Panc1 (cell line): ENCODE measurements around the gene PTCD2. TPM values are rescaled to one million over a fixed set of nuclear protein-coding genes. Genes with fewer than 3 reads are reported as not detected.

Source experiments
- ATAC-seq: fragments of 200-7000 bp; cut with Tn5 transposase; 2 replicates; pipeline ENCODE4 v1.9.1; 2020; ENCODE audit warnings: mild to moderate bottlenecking, moderate library complexity
- BruUV-seq: library from RNA; stranded (reverse); fragments of 400-500 nt; replicated peaks from 2 replicates; lab custom pipeline; 2021; lab: Mats Ljungman, UMichigan
- CTCF ChIA-PET: fragments of 300-600 bp; sonication (Branson Sonifier 250); formaldehyde crosslinking; loops from one replicate; lab custom pipeline; 2022; ENCODE audit warnings: antibody characterized with exemption; lab: Charles Lee
- POLR2A ChIA-PET: fragments of 300-600 bp; sonication (Branson Sonifier 250); formaldehyde crosslinking; loops from one replicate; lab custom pipeline; 2022; ENCODE audit warnings: antibody characterized with exemption; lab: Charles Lee
- DNase-seq: peaks from one replicate; pipeline ENCODE4 v3.0.0-alpha.2; 2010; ENCODE audit warnings: low read depth, low spot score
- H3K27ac ChIP-seq: 2 replicates; pipeline ENCODE4 v1.5.1; 2011; ENCODE audit warnings: mild to moderate bottlenecking, low read length, inconsistent platforms
- H3K27me3 ChIP-seq: fragments of 200-500 bp; sonication (Bioruptor generic); 2 replicates; pipeline ENCODE4 v1.6.0; 2014; ENCODE audit warnings: low read length, inconsistent platforms; ENCODE audit not compliant: control insufficient read depth, insufficient read depth
- H3K36me3 ChIP-seq: fragments of 200-500 bp; sonication (Bioruptor generic); 2 replicates; pipeline ENCODE4 v1.5.1; 2014; ENCODE audit warnings: inconsistent platforms, mild to moderate bottlenecking, low read length, moderate library complexity; ENCODE audit not compliant: control insufficient read depth, insufficient read depth
- H3K4me1 ChIP-seq: 2 replicates; pipeline ENCODE4 v1.5.1; 2011; ENCODE audit warnings: inconsistent platforms, mild to moderate bottlenecking, low read length, moderate library complexity; ENCODE audit not compliant: control insufficient read depth, insufficient read depth
- H3K4me3 ChIP-seq, 2 experiments: 2 replicates each; pipeline ENCODE4 v1.5.1; 2011 to 2012; ENCODE audit warnings: low read depth in 2 of 2, low read length in 2 of 2, mild to moderate bottlenecking in 2 of 2, inconsistent platforms in 1 of 2, moderate library complexity in 1 of 2
- H3K9me3 ChIP-seq: fragments of 200-500 bp; sonication (Bioruptor generic); 2 replicates; pipeline ENCODE4 v1.5.1; 2014; ENCODE audit warnings: low read depth, mild to moderate bottlenecking, inconsistent platforms, low read length, moderate library complexity; ENCODE audit not compliant: control insufficient read depth, insufficient read depth
- CTCF ChIP-seq: fragments of 450-650 bp; IDR thresholded peaks from 2 replicates; pipeline ENCODE4 v1.5.1; 2017; ENCODE audit warnings: mild to moderate bottlenecking
- POLR2AphosphoS5 ChIP-seq: IDR thresholded peaks from 2 replicates; pipeline ENCODE4 v1.6.1; 2012; ENCODE audit warnings: mild to moderate bottlenecking, low read depth, low read length, moderate library complexity
- REST ChIP-seq, 2 experiments: IDR thresholded peaks; 2 replicates each; pipeline ENCODE4 v1.6.1; 2011 to 2012; ENCODE audit warnings: low read depth in 2 of 2, control low read depth in 1 of 2, low read length in 1 of 2, mild to moderate bottlenecking in 1 of 2, moderate library complexity in 1 of 2; ENCODE audit not compliant: insufficient read depth in 1 of 2
- SIN3A ChIP-seq: IDR thresholded peaks from 2 replicates; pipeline ENCODE4 v1.6.1; 2012; ENCODE audit warnings: low read depth, mild to moderate bottlenecking, low read length, moderate library complexity, borderline replicate concordance; ENCODE audit not compliant: insufficient read depth
- TCF7L2 ChIP-seq: IDR thresholded peaks from 2 replicates; pipeline ENCODE4 v1.6.1; 2011; ENCODE audit warnings: mild to moderate bottlenecking, low read depth, low read length, inconsistent platforms
- in situ Hi-C: cut with HindIII; loops from 2 replicates; pipeline ENCODE4 v1.10.0; 2016; ENCODE audit warnings: low sequenced_read_pairs, low pct_unique_long_range_greater_than_20kb
- intact Hi-C: fragments of 100-400 bp; cut with micrococcal nuclease; formaldehyde crosslinking; loops from one replicate; pipeline ENCODE4 v1.10.0; 2022; ENCODE audit not compliant: unreplicated experiment
- total RNA-seq: library from RNA; stranded (reverse); gene quantifications from one replicate; pipeline ENCODE4 v1.2.1, GENCODE V29; 2021; ENCODE audit not compliant: unreplicated experiment

Gene PTCD2
- total RNA-seq, 1 experiment from 2014 or later: 13.0 TPM

- H3K4me3 ChIP-seq: no peak overlapping the region
- BruUV-seq: no TSS peak
- CTCF ChIA-PET: no interaction called here
- intact Hi-C loops (no loop called here), in situ Hi-C loops (no loop called here)
- H3K9me3 ChIP-seq: no peaks in the 10 kb centered on the region
- no peak for DNase-seq
- H3K36me3 ChIP-seq: no peaks in the 10 kb centered on the region
- no peaks in the 10 kb centered on the region for H3K4me1 ChIP-seq
- no peak for TF ChIP-seq CTCF
- no peak for TF ChIP-seq SIN3A
- TF ChIP-seq TCF7L2: no peak
- TF ChIP-seq POLR2AphosphoS5: no peak
- no peak for TF ChIP-seq REST (IDR thresholded peaks at IDR 0.05; ENCODE audit: insufficient read depth in 1 of 2, low read depth in 2 of 2, low read length in 1 of 2)
- POLR2A ChIA-PET: no interaction called here
- no peak for ATAC-seq
- no peaks in the 10 kb centered on the region for H3K27me3 ChIP-seq
- no peak overlapping the region for H3K27ac ChIP-seq
Measured at GRCh38 chr5:72377910-72378638, 57.9 kb downstream of the PTCD2 start.

GRCh38 chr5:72378639-72379289, 58.6 kb downstream of the PTCD2 start:
- TF ChIP-seq POLR2AphosphoS5 (no peak), SIN3A (no peak), REST (IDR thresholded peaks at IDR 0.05; ENCODE audit: insufficient read depth in 1 of 2, low read depth in 2 of 2, low read length in 1 of 2) (no peak), TCF7L2 (no peak), CTCF (no peak)
- Histone ChIP-seq H3K9me3 (no peaks in the 10 kb centered on the region), H3K4me1 (no peaks in the 10 kb centered on the region), H3K27me3 (no peaks in the 10 kb centered on the region), H3K36me3 (no peaks in the 10 kb centered on the region), H3K4me3 (no peak overlapping the region), H3K27ac (no peak overlapping the region)
- no TSS peak for BruUV-seq
- ATAC-seq: 0 out of 2 replicates have a peak, but pooled peaks have one; percentile 39
- ChIA-PET CTCF (no interaction called here), POLR2A (interaction anchor here (0.5 kb wide), 1 partner anchor 420 kb away, joined by 15 read pairs; no protein-coding TSS in a partner anchor)
- intact Hi-C loops: no loop called here
- no peak for DNase-seq
- in situ Hi-C loops: no loop called here
